Adrenal gland (tissue), 5 donors: ENCODE measurements around the gene ASTN2.

ENCODE experiments used
- CTCF ChIP-seq, 6 experiments: fragments of 450-650 bp in 4 of 6; fragments of 200-600 bp in 2 of 6; sonication (generic) in 1 of 6; IDR thresholded peaks; 1 replicate in 5 of 6; 2 replicates in 1 of 6; pipeline versions ENCODE4 v1.5.1 to v1.8.0; 2016 to 2021; ENCODE audit warnings: antibody characterized with exemption in 6 of 6, mild to moderate bottlenecking in 2 of 6, moderate library complexity in 1 of 6
- POLR2A ChIP-seq, 2 donors: fragments of 450-650 bp; IDR thresholded peaks; one replicate each; pipeline ENCODE4 v1.6.1; 2017; ENCODE audit warnings: antibody characterized with exemption in 2 of 2, mild to moderate bottlenecking in 2 of 2, moderate library complexity in 1 of 2
- donor health status: DM: no; HTN: no; CAD: no.

GRCh38 chr9:117136461-117136860 is 278.4 kb downstream of the ASTN2 start:
- TF ChIP-seq CTCF (IDR thresholded peaks at IDR 0.05) (no peak), POLR2A (IDR thresholded peaks at IDR 0.05) (no peak)
